HL-60/S4 treated with phorbol 12-myristate 13-acetate at 8.2 ng/mL for 4 days and 3 days (cell line): ENCODE data around the gene SETD1B.

Experiments used
- in situ Hi-C: fragments of 300-500 bp; cut with MboI; formaldehyde crosslinking; loops from 2 replicates; pipeline ENCODE4 v1.15.0; 2022; ENCODE audit warnings: low sequenced_read_pairs

Gene SETD1B

DNA sequence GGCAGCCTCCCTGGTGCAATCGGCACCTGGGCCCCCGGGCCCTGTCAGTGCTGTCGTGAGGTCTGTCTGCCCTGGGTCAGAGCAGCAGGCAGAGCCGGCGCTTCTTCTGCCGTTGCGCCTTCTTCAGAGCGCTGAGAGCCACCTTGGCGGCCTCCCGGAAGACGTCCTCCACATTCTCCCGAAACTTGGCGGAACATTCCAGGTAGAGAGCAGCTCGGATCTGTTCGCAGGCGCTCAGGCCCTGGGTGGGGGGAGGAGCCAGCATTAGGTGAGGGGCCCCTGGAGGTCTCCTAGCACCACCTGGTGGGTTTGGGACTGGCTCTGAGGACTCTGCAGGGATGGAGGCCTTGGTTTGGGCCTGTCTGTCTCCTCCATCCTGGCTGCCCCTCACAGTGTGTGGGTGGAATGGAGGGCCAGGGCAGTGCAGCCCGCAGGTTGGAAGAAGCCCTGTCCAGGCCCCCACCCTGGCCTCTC, 24.4 kb upstream of the SETD1B start:
- in situ Hi-C loops = no loop called here

GRCh38 chr12:121780429-121780828, 23.4 kb upstream of the SETD1B start:
- in situ Hi-C loops = no loop called here

DNA sequence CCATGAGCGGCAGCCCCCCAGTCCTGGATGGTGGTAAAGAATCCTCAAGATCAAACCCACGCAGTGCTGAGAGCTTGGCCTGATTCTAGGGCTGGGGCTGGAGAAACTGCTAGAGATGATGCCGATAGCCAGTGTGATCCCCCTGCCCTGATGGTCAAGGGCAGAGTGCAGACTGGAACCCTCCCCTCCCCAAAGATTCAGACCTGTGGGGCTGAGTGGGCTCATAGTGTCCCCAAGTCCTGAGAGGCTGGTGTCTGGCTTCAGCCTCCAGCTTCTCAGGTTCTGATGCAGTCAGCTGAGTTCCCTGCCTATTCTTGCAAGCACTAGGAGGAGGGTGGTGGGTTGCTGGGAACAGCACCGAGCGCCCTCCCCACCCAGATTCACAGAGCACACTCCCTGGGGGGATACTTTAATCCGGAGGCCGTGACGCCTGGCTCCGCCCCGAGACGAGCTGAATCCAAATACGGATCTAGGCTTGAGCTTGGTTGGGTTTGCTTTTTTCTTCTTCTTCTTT, 22.3 kb upstream of the SETD1B start:
- in situ Hi-C loops = no loop called here

DNA sequence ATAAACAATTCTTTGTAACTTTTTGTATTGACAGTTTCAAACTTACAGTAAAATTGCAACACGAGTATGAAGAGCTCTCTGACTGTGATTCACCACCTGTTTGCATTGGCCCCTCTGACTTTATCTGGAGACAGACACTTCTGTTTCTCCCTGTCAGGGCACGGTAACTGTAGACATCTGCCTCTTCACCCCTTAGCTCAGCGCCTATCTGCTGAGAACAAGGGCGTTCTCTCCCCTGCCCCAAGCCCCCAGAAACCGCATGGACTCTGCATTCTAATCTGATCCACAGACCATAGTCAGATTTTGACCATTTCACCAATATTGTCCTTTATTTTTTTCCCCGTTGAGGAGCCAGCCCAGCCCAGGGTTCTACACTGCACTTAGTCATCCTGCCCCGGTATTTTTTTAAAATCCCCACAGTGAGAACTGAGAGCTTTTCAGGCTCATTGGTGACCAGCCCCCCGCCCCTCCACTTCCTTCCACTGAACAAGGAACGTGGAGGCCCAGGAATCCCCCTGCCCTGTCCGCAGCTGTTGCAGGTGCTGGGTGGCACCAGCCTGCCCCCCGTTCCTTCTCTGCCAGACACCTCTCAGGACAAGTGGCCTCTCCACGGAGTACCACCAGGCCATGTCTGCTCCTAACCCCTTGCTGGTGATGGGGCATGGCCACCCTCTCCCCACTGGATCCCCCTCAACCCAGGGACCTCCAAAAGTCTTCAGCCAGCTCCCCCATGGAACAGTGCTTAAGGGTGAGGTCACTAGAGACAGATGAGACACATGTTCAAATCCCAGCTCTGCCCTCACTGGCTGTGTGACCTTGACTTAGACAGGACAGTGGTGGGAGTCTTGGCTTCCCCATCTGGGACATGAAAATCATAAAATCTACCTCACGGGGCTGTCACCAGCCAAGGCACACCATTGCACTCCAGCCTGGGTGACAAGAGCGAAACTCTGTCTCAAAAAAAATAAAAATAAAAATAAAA, 21.5 kb upstream of the SETD1B start:
- in situ Hi-C loops = no loop called here

- in situ Hi-C loops = no loop called here
Measured at GRCh38 chr12:121783766-121784165, 20.0 kb upstream of the SETD1B start.

DNA sequence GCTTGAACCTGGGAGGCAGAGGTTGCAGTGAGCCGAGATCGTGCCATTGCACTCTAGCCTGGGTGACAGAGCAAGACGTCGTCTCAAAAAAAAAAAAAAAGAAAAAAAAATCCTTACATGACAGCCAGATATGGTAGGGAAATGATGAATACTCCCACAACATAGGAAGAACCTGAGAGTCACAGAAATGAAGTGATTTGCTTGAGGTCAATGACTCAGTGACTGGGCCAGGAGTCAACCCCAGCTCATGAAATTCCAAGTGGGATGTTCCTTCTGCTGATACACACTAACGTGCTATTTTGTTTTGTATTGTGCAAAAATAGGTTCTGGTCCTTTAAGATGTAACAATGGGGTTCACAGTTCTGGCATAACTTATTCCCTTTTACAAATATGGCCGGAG, 19.3 kb upstream of the SETD1B start:
- in situ Hi-C loops = no loop called here

DNA sequence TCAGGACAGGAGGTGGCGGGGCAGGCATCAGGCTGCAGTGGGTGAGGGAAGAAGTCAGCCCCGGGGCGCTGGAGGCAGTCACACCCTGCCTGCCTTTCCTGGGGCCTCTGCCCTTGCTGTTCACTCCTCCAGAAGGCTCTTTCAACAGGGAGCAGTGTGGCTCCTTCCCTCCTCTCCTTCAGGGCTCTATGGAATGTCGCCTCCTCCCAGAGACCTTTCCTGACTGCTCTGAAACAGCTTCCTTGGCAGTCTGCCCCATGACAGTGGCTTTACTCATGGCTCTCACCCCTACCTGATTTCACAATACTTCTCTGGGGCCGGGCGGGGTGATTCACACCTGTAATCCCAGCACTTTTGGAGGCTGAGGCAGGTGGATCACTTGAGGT, 17.4 kb upstream of the SETD1B start:
- in situ Hi-C loops = no loop called here

GRCh38 chr12:121787063-121788025, 16.5 kb upstream of the SETD1B start:
- in situ Hi-C loops = no loop called here

- in situ Hi-C loops = no loop called here
Measured at GRCh38 chr12:121788176-121788818, 15.5 kb upstream of the SETD1B start.

DNA sequence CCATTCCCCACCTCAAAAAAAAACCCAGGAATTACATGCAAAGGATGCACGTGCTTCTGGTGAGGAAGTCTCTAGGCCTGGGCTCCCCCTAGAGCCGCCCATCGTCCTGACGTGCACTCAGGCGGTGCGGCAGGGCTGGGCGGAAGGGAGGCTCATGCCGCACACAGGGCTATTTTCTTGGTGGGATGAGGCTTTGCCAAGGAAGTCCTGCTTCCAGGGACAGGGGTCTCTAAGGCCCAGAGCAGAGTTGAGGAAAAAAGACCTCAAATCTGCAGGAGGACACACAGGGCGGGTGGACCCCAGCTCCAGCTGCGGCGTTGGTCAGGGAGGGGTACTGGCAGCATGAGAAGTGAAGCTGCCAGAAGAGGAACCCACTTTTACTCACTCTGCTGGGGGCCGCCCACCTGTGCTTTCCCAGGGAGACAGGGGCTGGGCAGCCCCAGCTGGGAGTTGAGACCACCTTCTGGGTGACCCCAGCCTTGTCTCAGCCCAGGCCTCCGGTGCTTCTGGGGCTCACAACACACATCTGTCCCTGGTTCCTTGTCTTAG, 14.5 kb upstream of the SETD1B start:
- in situ Hi-C loops = no loop called here

- in situ Hi-C loops = loop anchor here (10.0 kb wide), 1 partner anchor 95 kb away; the partner anchor contains the start of gene PSMD9
Measured at GRCh38 chr12:121789800-121790728, 13.7 kb upstream of the SETD1B start.

DNA sequence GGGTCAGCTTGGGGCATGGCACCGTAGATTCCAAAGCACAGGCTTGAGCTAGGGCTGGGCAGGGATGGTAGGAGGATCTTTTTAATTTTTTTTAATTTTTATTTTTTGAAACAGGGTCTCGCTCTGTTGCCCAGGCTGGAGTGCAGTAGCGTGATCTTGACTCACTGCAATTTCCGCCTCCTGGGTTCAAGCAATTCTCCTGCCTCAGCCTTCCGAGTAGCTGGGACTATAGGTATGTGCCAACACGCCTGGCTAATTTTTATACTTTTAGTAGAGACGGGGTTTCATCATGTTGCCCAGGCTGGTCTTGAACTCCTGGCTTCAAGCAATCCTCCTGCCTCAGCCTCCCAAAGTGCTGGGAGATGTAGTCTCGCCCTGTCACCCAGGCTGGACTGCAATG, 13.0 kb upstream of the SETD1B start:
- in situ Hi-C loops = loop anchor here (10.0 kb wide), 1 partner anchor 94 kb away; the partner anchor contains the start of gene PSMD9

- in situ Hi-C loops = loop anchor here (10.0 kb wide), 1 partner anchor 93 kb away; the partner anchor contains the start of gene PSMD9
Measured at GRCh38 chr12:121791671-121792551, 11.9 kb upstream of the SETD1B start.

DNA sequence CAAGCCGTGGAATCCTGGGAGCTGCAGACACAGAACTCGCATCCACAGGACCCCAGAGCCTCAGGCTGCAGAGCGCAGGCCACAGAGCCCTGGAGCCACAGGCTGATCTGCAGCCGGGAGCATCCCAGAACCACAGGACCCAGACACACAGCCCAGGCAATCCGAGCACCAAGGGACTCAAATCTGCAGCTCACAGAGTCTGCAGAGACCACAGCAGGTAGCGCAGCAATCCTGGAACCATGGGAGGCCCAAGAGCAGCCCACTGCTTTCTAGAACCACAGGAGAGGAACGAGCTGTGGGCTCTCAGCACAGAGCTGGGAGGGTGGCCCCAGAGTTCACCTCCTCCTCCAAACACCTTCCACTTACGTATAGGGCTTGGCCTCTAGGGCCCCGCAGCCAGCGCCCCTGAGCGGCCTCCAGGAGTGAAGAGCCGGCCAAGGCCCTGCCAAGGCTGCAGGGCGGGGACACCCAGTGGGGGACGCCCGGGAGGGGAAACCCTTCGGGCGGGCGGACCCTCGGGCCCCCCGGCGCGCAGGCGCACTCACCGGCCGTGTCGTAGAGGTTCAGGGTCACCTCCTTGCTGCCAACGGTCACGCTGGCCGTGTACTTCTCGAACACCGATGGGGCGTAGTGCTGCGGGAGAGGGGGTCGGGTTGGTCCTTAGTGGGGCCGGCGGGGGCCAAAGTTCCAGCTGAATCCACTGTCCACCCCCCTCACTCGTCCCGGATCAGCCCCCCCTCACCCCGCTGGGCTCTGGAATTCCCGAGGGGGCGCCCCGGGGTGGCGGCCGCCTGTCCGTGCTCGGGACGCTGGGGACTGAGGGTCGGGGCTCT, 11.0 kb upstream of the SETD1B start:
- in situ Hi-C loops = loop anchor here (10.0 kb wide), 1 partner anchor 92 kb away; the partner anchor contains the start of gene PSMD9

DNA sequence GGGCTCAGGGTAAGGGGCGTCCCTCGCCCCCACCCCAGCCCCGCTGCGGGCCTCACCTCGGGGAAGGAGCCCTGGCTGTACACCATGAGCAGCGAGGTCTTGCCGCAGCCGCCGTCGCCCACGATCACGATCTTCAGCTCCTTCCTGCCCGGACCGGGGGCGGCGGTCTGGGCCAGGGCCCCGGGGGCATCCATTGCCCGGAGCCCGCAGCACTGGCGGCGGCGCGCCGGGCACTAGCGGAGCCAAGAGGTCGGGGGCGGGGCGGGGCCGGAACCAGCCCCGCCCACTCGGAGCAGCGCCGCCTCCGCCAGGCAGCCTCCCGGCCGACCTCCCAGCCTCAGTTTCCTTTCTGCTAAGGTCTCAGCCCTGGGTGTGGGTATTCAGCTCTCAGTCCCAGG, 10.4 kb upstream of the SETD1B start, which contains the start of gene RHOF:
Gene RHOF, minus strand, starts transcription at position 249 of the 398 bp plus-strand sequence. Its CDS starts 55 bp downstream, at position 194.
- in situ Hi-C loops = loop anchor here (10.0 kb wide), 1 partner anchor 91 kb away; the partner anchor contains the start of gene PSMD9

GRCh38 chr12:121793838-121794533, 9.8 kb upstream of the SETD1B start:
- in situ Hi-C loops = loop anchor here (10.0 kb wide), 1 partner anchor 91 kb away; the partner anchor contains the start of gene PSMD9
